A549 (cell line): ENCODE data around the gene HNF1A. TPM values are rescaled to one million over a fixed set of nuclear protein-coding genes. Genes with fewer than 3 reads are reported as not detected.

Experiments used
- ATAC-seq, 2 experiments: fragments of 200-7000 bp in 1 of 2; fragments of >200 bp in 1 of 2; cut with Nextera tagmentation in 1 of 2; cut with Tn5 transposase in 1 of 2; 3 replicates each; pipeline versions ENCODE4 v1.8.0 to v1.9.1; 2018 to 2020; ENCODE audit warnings: mild to moderate bottlenecking in 1 of 2, moderate library complexity in 1 of 2
- CTCF ChIA-PET: fragments of 300-600 bp; sonication (Branson Sonifier 250); formaldehyde crosslinking; extraction: SDS; loops from one replicate; lab custom pipeline; 2021; ENCODE audit warnings: antibody characterized with exemption, inconsistent platforms; lab: Yijun Ruan, JAX
- POLR2A ChIA-PET: fragments of 350-600 bp; formaldehyde crosslinking; extraction: SDS; loops from one replicate; lab custom pipeline; 2021; ENCODE audit warnings: antibody characterized with exemption, inconsistent platforms; lab: Yijun Ruan, JAX
- DNase-seq, 2 experiments: peaks; one replicate each; pipeline versions ENCODE4 v3.0.0 to v3.0.0-alpha.2; 2011 to 2016; ENCODE audit warnings: low read depth in 1 of 2, low spot score in 1 of 2
- FAIRE-seq: peaks from 2 replicates; lab custom pipeline; 2011; peaks lifted over from hg19 to GRCh38; lab: Jason Lieb, UNC
- H3K27ac ChIP-seq, 2 experiments: fragments of >200 bp; sonication (Bioruptor Twin); formaldehyde crosslinking; 3 replicates each; pipeline ENCODE4 v1.5.1; 2016 to 2017
- H3K4me1 ChIP-seq: fragments of >200 bp; sonication (Bioruptor Twin); formaldehyde crosslinking; 3 replicates; pipeline ENCODE4 v1.6.1; 2016
- H3K4me2 ChIP-seq: fragments of >200 bp; sonication (Bioruptor Twin); formaldehyde crosslinking; 3 replicates; pipeline ENCODE4 v1.6.1; 2016
- H3K4me3 ChIP-seq: fragments of >200 bp; sonication (Bioruptor Twin); formaldehyde crosslinking; 3 replicates; pipeline ENCODE4 v1.5.1; 2016
- H3K9me3 ChIP-seq: fragments of >200 bp; sonication (Bioruptor Twin); formaldehyde crosslinking; 3 replicates; pipeline ENCODE4 v1.6.1; 2016
- CHD4 ChIP-seq: fragments of 200-600 bp; sonication (generic); IDR thresholded peaks from 2 replicates; pipeline ENCODE4 v1.6.1; 2016; ENCODE audit warnings: antibody characterized with exemption, mild to moderate bottlenecking, borderline replicate concordance
- CTCF ChIP-seq: fragments of >200 bp; sonication (Bioruptor Twin); formaldehyde crosslinking; IDR thresholded peaks from 3 replicates; pipeline ENCODE4 v1.5.1; 2016
- E2F6 ChIP-seq: IDR thresholded peaks from 2 replicates; pipeline ENCODE4 v1.6.1; 2012; ENCODE audit warnings: low read depth, borderline replicate concordance
- EHF ChIP-seq: fragments of 250-450 bp; sonication (Bioruptor Pico); IDR thresholded peaks from 2 replicates; pipeline ENCODE4 v1.5.0; 2020; ENCODE audit warnings: mild to moderate bottlenecking
- EP300 ChIP-seq, 2 experiments: fragments of >200 bp; sonication (Bioruptor Twin); formaldehyde crosslinking; IDR thresholded peaks; 2 replicates in 1 of 2; 3 replicates in 1 of 2; pipeline ENCODE4 v1.6.1; 2016 to 2017
- ESRRA ChIP-seq: fragments of 150-350 bp; IDR thresholded peaks from 2 replicates; pipeline ENCODE4 v1.6.1; 2014; ENCODE audit warnings: mild to moderate bottlenecking, low read length, borderline replicate concordance
- FOXS1 ChIP-seq: fragments of 250-450 bp; sonication (Bioruptor Pico); IDR thresholded peaks from 2 replicates; pipeline ENCODE4 v1.5.0; 2020; ENCODE audit warnings: mild to moderate bottlenecking, moderate library complexity
- GATA3 ChIP-seq: IDR thresholded peaks from 2 replicates; pipeline ENCODE4 v1.6.1; 2012; ENCODE audit warnings: borderline replicate concordance
- HDAC2 ChIP-seq: fragments of 200-600 bp; sonication (generic); IDR thresholded peaks from 2 replicates; pipeline ENCODE4 v1.6.1; 2016
- HOXA7 ChIP-seq: fragments of 250-450 bp; sonication (Bioruptor Pico); IDR thresholded peaks from 2 replicates; pipeline ENCODE4 v1.5.0; 2020; ENCODE audit warnings: mild to moderate bottlenecking, moderate library complexity
- JUN ChIP-seq, 2 experiments: fragments of >200 bp; sonication (Bioruptor Twin); formaldehyde crosslinking; IDR thresholded peaks; 2 replicates in 1 of 2; 3 replicates in 1 of 2; pipeline ENCODE4 v1.6.1; 2016 to 2017
- KDM1A ChIP-seq: fragments of 200-600 bp; sonication (generic); IDR thresholded peaks from 2 replicates; pipeline ENCODE4 v1.6.1; 2016; ENCODE audit warnings: low read depth, mild to moderate bottlenecking
- KDM5A ChIP-seq: fragments of 200-600 bp; sonication (generic); IDR thresholded peaks from 2 replicates; pipeline ENCODE4 v1.6.1; 2016; ENCODE audit warnings: antibody characterized with exemption, mild to moderate bottlenecking
- MAFK ChIP-seq: fragments of 450-650 bp; IDR thresholded peaks from 2 replicates; pipeline ENCODE4 v1.6.1; 2014; ENCODE audit not compliant: partially characterized antibody
- NR3C1 ChIP-seq: fragments of >200 bp; sonication (Bioruptor Twin); formaldehyde crosslinking; IDR thresholded peaks from 3 replicates; pipeline ENCODE4 v1.6.1; 2017
- PHF8 ChIP-seq: fragments of 200-600 bp; sonication (generic); IDR thresholded peaks from 2 replicates; pipeline ENCODE4 v1.6.1; 2016; ENCODE audit warnings: low read depth, mild to moderate bottlenecking, antibody characterized with exemption, moderate library complexity, borderline replicate concordance
- RARB ChIP-seq: fragments of 250-450 bp; sonication (Bioruptor Pico); IDR thresholded peaks from 2 replicates; pipeline ENCODE4 v1.8.0; 2021; ENCODE audit warnings: mild to moderate bottlenecking, moderate library complexity
- RCOR1 ChIP-seq: fragments of 150-350 bp; IDR thresholded peaks from 2 replicates; pipeline ENCODE4 v1.6.1; 2014; ENCODE audit warnings: antibody characterized with exemption, low read length, low read depth
- RNF2 ChIP-seq: fragments of 200-600 bp; sonication (generic); IDR thresholded peaks from 2 replicates; pipeline ENCODE4 v1.6.1; 2016; ENCODE audit warnings: low read depth, mild to moderate bottlenecking, antibody characterized with exemption, moderate library complexity, borderline replicate concordance
- SMC3 ChIP-seq: fragments of >200 bp; sonication (Bioruptor Twin); formaldehyde crosslinking; IDR thresholded peaks from 3 replicates; pipeline ENCODE4 v1.6.1; 2018; ENCODE audit warnings: inconsistent platforms
- TP53 ChIP-seq: fragments of 250-450 bp; sonication (Bioruptor Pico); IDR thresholded peaks from 2 replicates; pipeline ENCODE4 v1.5.0; 2021; ENCODE audit warnings: mild to moderate bottlenecking, moderate library complexity
- WGBS: methylation state at CpG from one replicate; pipeline ENCODE4 v1.1.6; 2017; ENCODE audit errors: missing lambda C conversion rate; 5-methylcytosine and 5-hydroxymethylcytosine counted together
- polyA plus RNA-seq, 4 experiments: library from polyadenylated mRNA; depleted of rRNA in 3 of 4; stranded (reverse); fragments of >200 nt; fragmentation: RNase III in 1 of 4; extraction: RNeasy Plus Mini Kit Qiagen cat#74134 plus additional on column Dnase treatment in 1 of 4; gene quantifications; 2 replicates in 3 of 4; 3 replicates in 1 of 4; pipeline ENCODE4 v1.2.3, GENCODE V29; 2011 to 2017
- TF ChIP-seq, protein P1 (sequence below): fragments of 150-350 bp; IDR thresholded peaks from 2 replicates; pipeline ENCODE4 v1.6.1; 2014; ENCODE audit warnings: low read depth, mild to moderate bottlenecking, low read length
- TF ChIP-seq, protein P2 (sequence below): fragments of >200 bp; sonication (Bioruptor Twin); formaldehyde crosslinking; IDR thresholded peaks from 3 replicates; pipeline ENCODE4 v1.6.1; 2016

Gene HNF1A
- polyA plus RNA-seq, 2 of the 4 experiments (the other 2 are of a cell fraction), result 2.6 to 7.3 TPM

DNA sequence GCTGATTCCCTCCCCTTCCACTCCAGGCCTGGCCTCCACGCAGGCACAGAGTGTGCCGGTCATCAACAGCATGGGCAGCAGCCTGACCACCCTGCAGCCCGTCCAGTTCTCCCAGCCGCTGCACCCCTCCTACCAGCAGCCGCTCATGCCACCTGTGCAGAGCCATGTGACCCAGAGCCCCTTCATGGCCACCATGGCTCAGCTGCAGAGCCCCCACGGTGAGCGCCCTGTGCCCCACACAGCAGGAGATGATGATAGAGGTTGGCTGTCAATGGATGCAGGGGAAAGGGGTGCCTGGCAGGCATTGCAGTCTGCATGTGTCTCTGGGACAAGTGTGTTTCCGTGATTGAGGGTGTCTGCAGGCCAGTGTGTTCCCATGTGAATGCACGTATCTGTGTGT, 19.1 kb downstream of the HNF1A start:
- H3K4me3 ChIP-seq, result no peak overlapping the region
- H3K4me1 ChIP-seq, result no peaks in the 10 kb centered on the region
- FAIRE-seq, result no peak
- no peak for DNase-seq
- TF ChIP-seq E2F6, result no peak
- no peak for TF ChIP-seq EP300 (IDR thresholded peaks at IDR 0.05)
- TF ChIP-seq KDM1A, result no peak
- TF ChIP-seq KDM5A, result no peak
- TF ChIP-seq CHD4, result no peak
- no peak for TF ChIP-seq HOXA7 (CRISPR knock-in tag)
- TF ChIP-seq JUN (IDR thresholded peaks at IDR 0.05), result no peak
- no peak for TF ChIP-seq NR3C1
- no peak for TF ChIP-seq HDAC2
- WGBS, result 97% methylated on average over 7 of the region's 9 CpGs
- no peak for ATAC-seq
- ChIA-PET POLR2A (no interaction called here), CTCF (interaction anchor here (0.6 to 2.6 kb wide), 5 partner anchors 8 to 414 kb away, joined by 3 to 9 read pairs (median 3); no protein-coding TSS in a partner anchor)
- no peaks in the 10 kb centered on the region for H3K9me3 ChIP-seq
- H3K27ac ChIP-seq, result no peak overlapping the region
- no peak overlapping the region for H3K4me2 ChIP-seq

- no peak overlapping the region for H3K4me3 ChIP-seq
- H3K9me3 ChIP-seq, result no peaks in the 10 kb centered on the region
- FAIRE-seq, result no peak
- H3K4me1 ChIP-seq, result peaks cover 2% of the 10 kb centered on the region; the same call in 2 of the 3 replicates
- ATAC-seq, result no peak
- TF ChIP-seq EHF (CRISPR knock-in tag), result no peak
- TF ChIP-seq TP53 (CRISPR knock-in tag), result no peak
- TF ChIP-seq HDAC2, result no peak
- no peak for TF ChIP-seq ESRRA
- no peak for TF ChIP-seq PHF8
- TF ChIP-seq RNF2, result no peak
- no peak for TF ChIP-seq MAFK
- TF ChIP-seq RCOR1, result no peak
- no peak for TF ChIP-seq FOXS1
- TF ChIP-seq SMC3, result no peak
- no peak for TF ChIP-seq RARB (CRISPR knock-in tag)
- TF ChIP-seq, protein P1, sequence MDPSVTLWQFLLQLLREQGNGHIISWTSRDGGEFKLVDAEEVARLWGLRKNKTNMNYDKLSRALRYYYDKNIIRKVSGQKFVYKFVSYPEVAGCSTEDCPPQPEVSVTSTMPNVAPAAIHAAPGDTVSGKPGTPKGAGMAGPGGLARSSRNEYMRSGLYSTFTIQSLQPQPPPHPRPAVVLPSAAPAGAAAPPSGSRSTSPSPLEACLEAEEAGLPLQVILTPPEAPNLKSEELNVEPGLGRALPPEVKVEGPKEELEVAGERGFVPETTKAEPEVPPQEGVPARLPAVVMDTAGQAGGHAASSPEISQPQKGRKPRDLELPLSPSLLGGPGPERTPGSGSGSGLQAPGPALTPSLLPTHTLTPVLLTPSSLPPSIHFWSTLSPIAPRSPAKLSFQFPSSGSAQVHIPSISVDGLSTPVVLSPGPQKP, result no peak
- TF ChIP-seq, protein P2, sequence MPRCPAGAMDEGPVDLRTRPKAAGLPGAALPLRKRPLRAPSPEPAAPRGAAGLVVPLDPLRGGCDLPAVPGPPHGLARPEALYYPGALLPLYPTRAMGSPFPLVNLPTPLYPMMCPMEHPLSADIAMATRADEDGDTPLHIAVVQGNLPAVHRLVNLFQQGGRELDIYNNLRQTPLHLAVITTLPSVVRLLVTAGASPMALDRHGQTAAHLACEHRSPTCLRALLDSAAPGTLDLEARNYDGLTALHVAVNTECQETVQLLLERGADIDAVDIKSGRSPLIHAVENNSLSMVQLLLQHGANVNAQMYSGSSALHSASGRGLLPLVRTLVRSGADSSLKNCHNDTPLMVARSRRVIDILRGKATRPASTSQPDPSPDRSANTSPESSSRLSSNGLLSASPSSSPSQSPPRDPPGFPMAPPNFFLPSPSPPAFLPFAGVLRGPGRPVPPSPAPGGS, result no peak
- TF ChIP-seq GATA3, result no peak
- TF ChIP-seq CTCF, result no peak
- no peak overlapping the region for H3K27ac ChIP-seq
- ChIA-PET POLR2A (no interaction called here), CTCF (interaction anchor here (0.6 to 1.2 kb wide), 5 partner anchors 14 to 465 kb away, joined by 3 to 4 read pairs (median 3); no protein-coding TSS in a partner anchor)
- 82% methylated on average over 3 of the region's 3 CpGs for WGBS
- no peak for DNase-seq
- H3K4me2 ChIP-seq, result no peak overlapping the region
Measured at GRCh38 chr12:120998435-120998834, 20.1 kb downstream of the HNF1A start.
